Activated T-helper 1 cell treated with Interleukin-2 at 50 U/mL for 16 hours (primary cell): ENCODE data around the gene MYBPC2.
"Not testable (repeated sequence)": the region's sequence is repeated elsewhere in the genome, so short reads cannot be mapped to it uniquely, and the experiment has no call there.

Source experiments
- DNase-seq: peaks from one replicate; pipeline ENCODE4 v3.0.0-alpha.2; 2020; ENCODE audit warnings: low read depth

The MYBPC2 gene

GRCh38 chr19:50459638-50460037 lies 26.9 kb downstream of the MYBPC2 start:
- DNase-seq = no peak

- no peak for DNase-seq
Observed at GRCh38 chr19:50460161-50460765, 27.6 kb downstream of the MYBPC2 start.

GRCh38 chr19:50461066-50461875 lies 28.6 kb downstream of the MYBPC2 start:
- DNase-seq = no peak

- no peak for DNase-seq
Observed at GRCh38 chr19:50462970-50463369, 30.3 kb downstream of the MYBPC2 start.

- no peak for DNase-seq
Observed at GRCh38 chr19:50464348-50464747, 31.7 kb downstream of the MYBPC2 start.

- DNase-seq = no peak
Observed at GRCh38 chr19:50465000-50465399, 32.3 kb downstream of the MYBPC2 start.

GRCh38 chr19:50465986-50466705 lies 33.5 kb downstream of the MYBPC2 start:
- DNase-seq = no peak

- DNase-seq = no peak
Observed at GRCh38 chr19:50466706-50467039, 34.0 kb downstream of the MYBPC2 start.

GRCh38 chr19:50467566-50467965 lies 34.9 kb downstream of the MYBPC2 start:
- no peak for DNase-seq

- DNase-seq = no peak
Observed at GRCh38 chr19:50468818-50469217, 36.1 kb downstream of the MYBPC2 start.

GRCh38 chr19:50473336-50473735 lies 40.6 kb downstream of the MYBPC2 start:
- DNase-seq = not testable (repeated sequence)

- no peak for DNase-seq
Observed at GRCh38 chr19:50475101-50475568, 42.4 kb downstream of the MYBPC2 start.

GRCh38 chr19:50475736-50476223 lies 43.1 kb downstream of the MYBPC2 start:
- DNase-seq = no peak

GRCh38 chr19:50476224-50476906 lies 43.7 kb downstream of the MYBPC2 start, which contains the start of the genes EMC10 and GARIN5A:
Gene EMC10 (plus strand): TSS chr19:50476507. CDS start chr19:50476545, 38 bp downstream.
Gene GARIN5A (minus strand): TSS chr19:50476848. CDS start chr19:50476388, 460 bp downstream.
- peak; percentile 89 for DNase-seq

GRCh38 chr19:50476907-50477238 lies 44.2 kb downstream of the MYBPC2 start:
- no peak for DNase-seq

GRCh38 chr19:50477751-50478515 lies 45.2 kb downstream of the MYBPC2 start:
- no peak for DNase-seq

- no peak for DNase-seq
Observed at GRCh38 chr19:50478901-50479715, 46.4 kb downstream of the MYBPC2 start.

GRCh38 chr19:50479761-50480251 lies 47.1 kb downstream of the MYBPC2 start:
- no peak for DNase-seq

- no peak for DNase-seq
Observed at GRCh38 chr19:50480281-50481111, 47.8 kb downstream of the MYBPC2 start.
